AG04450 (cell line): ENCODE data around the gene CDHR5. TPM values are rescaled to one million over a fixed set of nuclear protein-coding genes. Genes with fewer than 3 reads are reported as not detected.
"Not testable (repeated sequence)": the region's sequence is repeated elsewhere in the genome, so short reads cannot be mapped to it uniquely, and the experiment has no call there.

ENCODE experiments used
- CTCF ChIA-PET: fragments of 300-600, 350-600 bp; formaldehyde crosslinking; extraction: SDS; loops from one replicate; lab custom pipeline; 2022; ENCODE audit warnings: antibody characterized with exemption, inconsistent platforms; lab: Charles Lee
- POLR2A ChIA-PET: fragments of 350-600 bp; formaldehyde crosslinking; extraction: SDS; loops from one replicate; lab custom pipeline; 2021; ENCODE audit warnings: antibody characterized with exemption, inconsistent platforms; lab: Yijun Ruan, JAX
- DNase-seq: peaks from one replicate; pipeline ENCODE4 v3.0.0-alpha.2; 2011; ENCODE audit warnings: low read depth, low spot score
- H3K27ac ChIP-seq: one replicate; pipeline ENCODE4 v1.5.1; 2012; ENCODE audit warnings: low read depth, low read length, control low read depth
- H3K27me3 ChIP-seq: one replicate; pipeline ENCODE4 v1.6.0; 2012; ENCODE audit warnings: low read length; ENCODE audit not compliant: control insufficient read depth, insufficient read depth
- H3K4me3 ChIP-seq: 2 replicates; pipeline ENCODE4 v1.5.1; 2011; ENCODE audit warnings: mild to moderate bottlenecking, low read depth, low read length, control low read depth
- H3K9me3 ChIP-seq: 2 replicates; pipeline ENCODE4 v1.5.1; 2012; ENCODE audit warnings: low read length; ENCODE audit not compliant: control insufficient read depth, insufficient read depth
- polyA plus RNA-seq: library from polyadenylated mRNA; depleted of rRNA; stranded (reverse); fragments of >200 nt; gene quantifications from 2 replicates; pipeline ENCODE4 v1.2.3, GENCODE V29; 2011
- TF ChIP-seq, protein P1 (sequence below): IDR thresholded peaks from 2 replicates; pipeline ENCODE4 v1.5.1; 2011; ENCODE audit warnings: low read depth, low read length, control low read depth, inconsistent platforms

The CDHR5 gene
- polyA plus RNA-seq, 1 experiment = not detected

DNA sequence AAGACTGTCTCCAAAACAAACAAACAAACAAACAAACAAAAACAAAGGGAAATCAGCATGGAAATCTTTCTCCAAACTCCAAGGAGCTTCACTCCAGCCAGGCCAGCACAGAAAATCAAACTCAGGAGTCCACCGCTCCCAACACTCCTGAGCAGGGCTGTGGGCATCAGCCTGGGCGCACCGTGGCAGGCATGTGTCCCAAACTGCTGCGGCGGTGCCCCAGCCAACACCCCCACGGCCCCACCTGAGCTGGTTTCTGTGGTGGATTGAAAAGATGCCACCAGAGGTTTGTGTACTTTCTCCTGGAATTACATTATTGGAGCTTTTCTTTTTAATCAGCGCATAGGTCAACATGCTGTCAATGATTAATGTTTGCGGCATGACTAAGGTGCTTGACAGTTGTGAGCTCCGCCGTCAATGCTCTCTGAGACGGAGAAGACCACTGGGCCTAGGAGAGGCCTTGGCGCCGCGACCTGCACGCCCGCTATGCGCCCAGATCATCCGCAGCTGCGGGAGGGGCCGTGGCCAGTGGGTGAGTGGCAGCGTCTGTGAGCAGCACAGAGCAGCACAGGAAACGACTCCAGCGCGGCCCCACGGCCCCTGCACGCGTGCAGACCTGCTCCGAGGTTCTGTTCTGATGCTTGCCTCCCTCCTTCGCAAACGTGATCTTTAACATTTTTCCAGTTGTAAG, 30.4 kb upstream of the CDHR5 start:
- Histone ChIP-seq H3K9me3 (no peaks in the 10 kb centered on the region), H3K4me3 (no peak overlapping the region), H3K27me3 (no peaks in the 10 kb centered on the region), H3K27ac (no peak overlapping the region)
- ChIA-PET POLR2A (no interaction called here), CTCF (no interaction called here)
- TF ChIP-seq, protein P1, sequence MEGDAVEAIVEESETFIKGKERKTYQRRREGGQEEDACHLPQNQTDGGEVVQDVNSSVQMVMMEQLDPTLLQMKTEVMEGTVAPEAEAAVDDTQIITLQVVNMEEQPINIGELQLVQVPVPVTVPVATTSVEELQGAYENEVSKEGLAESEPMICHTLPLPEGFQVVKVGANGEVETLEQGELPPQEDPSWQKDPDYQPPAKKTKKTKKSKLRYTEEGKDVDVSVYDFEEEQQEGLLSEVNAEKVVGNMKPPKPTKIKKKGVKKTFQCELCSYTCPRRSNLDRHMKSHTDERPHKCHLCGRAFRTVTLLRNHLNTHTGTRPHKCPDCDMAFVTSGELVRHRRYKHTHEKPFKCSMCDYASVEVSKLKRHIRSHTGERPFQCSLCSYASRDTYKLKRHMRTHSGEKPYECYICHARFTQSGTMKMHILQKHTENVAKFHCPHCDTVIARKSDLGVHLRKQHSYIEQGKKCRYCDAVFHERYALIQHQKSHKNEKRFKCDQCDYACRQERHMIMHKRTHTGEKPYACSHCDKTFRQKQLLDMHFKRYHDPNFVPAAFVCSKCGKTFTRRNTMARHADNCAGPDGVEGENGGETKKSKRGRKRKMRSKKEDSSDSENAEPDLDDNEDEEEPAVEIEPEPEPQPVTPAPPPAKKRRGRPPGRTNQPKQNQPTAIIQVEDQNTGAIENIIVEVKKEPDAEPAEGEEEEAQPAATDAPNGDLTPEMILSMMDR = no peak
- DNase-seq = no peak

DNA sequence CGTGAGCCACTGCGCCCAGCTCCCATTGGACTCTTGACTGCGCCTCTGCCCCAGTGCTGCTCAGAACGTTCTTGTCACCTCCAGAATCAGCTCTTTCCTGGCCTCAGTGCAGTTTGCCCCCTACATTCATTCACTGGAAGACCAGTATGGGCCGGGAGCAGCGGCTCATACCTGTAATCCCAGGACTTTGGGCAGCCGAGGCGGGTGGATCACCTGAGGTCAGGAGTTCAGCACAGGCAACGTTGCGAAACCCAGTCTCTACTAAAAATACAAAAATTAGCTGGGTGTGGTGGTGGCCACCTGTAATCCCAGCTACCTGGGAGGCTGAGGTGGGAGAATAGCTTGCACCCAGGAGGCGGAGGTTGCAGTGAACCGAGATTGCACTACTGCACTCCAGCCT, 29.7 kb upstream of the CDHR5 start:
- DNase-seq, POLR2A ChIA-PET, H3K27me3 ChIP-seq, CTCF ChIA-PET, H3K27ac ChIP-seq, H3K9me3 ChIP-seq, H3K4me3 ChIP-seq: not testable (repeated sequence)

DNA sequence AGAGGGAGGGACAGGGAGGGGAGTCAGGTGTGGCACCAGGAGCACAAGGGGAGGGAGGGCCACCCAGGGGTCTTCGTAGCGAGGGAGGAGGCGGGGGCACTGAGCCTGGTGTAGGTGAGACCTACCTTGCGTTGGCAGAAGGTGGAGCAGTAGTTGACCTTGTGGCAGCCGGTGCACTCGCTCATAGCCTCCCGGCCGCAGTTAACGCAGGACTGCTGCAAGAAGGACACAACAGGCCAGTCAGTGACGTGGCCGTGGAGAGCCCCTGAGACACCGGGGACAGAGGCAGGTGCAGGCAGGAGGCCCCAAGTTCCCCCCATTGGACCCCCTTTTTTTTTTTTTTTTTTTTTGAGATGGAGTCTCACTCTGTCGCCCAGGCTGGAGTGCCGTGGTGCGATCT, 29.1 kb upstream of the CDHR5 start:
- H3K9me3 ChIP-seq = no peaks in the 10 kb centered on the region
- CTCF ChIA-PET = no interaction called here

DNA sequence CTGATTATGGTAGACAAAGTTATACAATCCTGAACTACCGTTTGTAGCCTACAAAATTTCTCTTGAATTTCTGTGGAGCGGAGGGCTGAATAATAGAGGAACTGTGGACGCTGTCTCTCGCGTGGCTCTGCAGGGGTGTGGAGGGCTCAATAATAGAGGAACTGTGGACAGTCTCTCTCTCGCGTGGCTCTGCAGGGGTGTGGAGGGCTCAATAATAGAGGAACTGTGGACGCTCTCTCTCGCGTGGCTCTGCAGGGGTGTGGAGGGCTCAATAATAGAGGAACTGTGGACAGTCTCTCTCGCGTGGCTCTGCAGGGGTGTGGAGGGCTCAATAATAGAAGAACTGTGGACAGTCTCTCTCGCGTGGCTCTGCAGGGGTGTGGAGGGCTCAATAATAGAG, 28.4 kb upstream of the CDHR5 start:
- H3K4me3 ChIP-seq, H3K9me3 ChIP-seq, DNase-seq, CTCF ChIA-PET, H3K27ac ChIP-seq, POLR2A ChIA-PET, H3K27me3 ChIP-seq: not testable (repeated sequence)

More for the DNA sequence above, 29.1 kb upstream of the CDHR5 start:
- TF ChIP-seq, protein P1 = no peak
- Histone ChIP-seq H3K4me3 (no peak overlapping the region), H3K27ac (no peak overlapping the region), H3K27me3 (no peaks in the 10 kb centered on the region)
- no peak for DNase-seq
- POLR2A ChIA-PET = no interaction called here

DNA sequence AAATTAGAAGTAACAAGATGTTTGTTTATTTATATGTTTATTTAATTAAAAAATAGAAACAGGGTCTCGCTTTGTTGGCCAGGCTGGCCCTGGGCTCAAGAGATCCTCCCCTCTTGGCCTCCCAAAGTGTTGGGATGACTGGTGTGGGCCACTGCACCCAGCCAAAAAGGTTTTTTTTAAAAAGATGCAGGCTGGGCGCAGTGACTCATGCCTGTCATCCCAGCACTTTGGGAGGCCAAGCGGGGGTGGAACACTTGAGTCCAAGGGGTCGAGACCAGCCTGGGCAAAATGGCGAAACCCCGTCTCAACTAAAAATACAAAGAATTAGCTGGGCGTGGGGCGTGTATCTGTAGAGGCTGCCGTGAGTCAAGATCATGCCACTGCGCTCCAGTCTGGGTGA, 25.7 kb upstream of the CDHR5 start:
- Histone ChIP-seq H3K27me3 (no peaks in the 10 kb centered on the region), H3K9me3 (no peaks in the 10 kb centered on the region; the same call in 1 of the 2 replicates), H3K4me3 (no peak overlapping the region), H3K27ac (no peak overlapping the region)
- ChIA-PET POLR2A (no interaction called here), CTCF (interaction anchor here (1.5 kb wide), 1 partner anchor 12 kb away, joined by 3 read pairs; no protein-coding TSS in a partner anchor)
- no peak for DNase-seq
- TF ChIP-seq, protein P1 = no peak

DNA sequence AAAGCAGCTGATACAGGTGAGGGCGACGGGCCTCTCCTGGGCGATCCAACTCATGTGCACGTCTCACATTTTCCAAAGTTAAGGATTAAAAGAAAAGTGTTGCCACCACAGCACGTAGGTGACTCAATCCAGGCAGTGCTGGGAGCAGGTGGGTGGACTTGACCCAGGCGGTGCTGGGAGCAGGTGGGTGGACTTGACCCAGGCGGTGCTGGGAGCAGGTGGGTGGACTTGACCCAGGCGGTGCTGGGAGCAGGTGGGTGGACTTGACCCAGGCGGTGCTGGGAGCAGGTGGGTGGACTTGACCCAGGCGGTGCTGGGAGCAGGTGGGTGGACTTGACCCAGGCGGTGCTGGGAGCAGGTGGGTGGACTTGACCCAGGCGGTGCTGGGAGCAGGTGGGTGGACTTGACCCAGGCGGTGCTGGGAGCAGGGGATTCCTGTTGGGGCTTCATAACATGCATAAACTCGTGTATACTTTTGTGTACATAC, 23.0 kb upstream of the CDHR5 start:
- H3K27me3 ChIP-seq, H3K27ac ChIP-seq, H3K4me3 ChIP-seq, DNase-seq, H3K9me3 ChIP-seq, POLR2A ChIA-PET: not testable (repeated sequence)
- CTCF ChIA-PET = interaction anchor here (0.6 kb wide), 1 partner anchor 79 kb away, joined by 4 read pairs; no protein-coding TSS in a partner anchor
